Limb (tissue), 2 donors: ENCODE results near the gene EHBP1.

ENCODE experiments used
- DNase-seq, 2 donors: peaks; one replicate each; pipeline ENCODE4 v3.0.0-alpha.2; 2016; ENCODE audit errors: extremely low spot score in 2 of 2

EHBP1 gene

DNA sequence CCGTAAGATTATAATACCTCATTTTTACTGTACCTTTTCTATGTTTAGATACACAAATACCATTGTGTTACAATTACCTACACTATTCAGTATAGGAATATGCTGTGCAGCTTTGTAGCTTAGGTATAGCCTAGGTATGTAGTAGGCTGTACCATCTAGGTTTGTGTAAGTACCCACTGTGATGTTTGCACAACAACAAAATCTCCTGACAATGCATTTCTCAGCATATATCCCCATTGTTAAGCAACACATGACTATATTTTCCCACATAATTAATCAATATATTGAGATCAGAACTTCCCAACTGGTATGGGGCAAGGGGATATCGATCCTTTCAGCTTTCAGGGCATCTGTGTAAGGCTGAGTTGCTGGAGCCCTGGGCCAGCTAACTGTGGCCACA is 238.8 kb downstream of the EHBP1 start:
- no peak for DNase-seq

DNA sequence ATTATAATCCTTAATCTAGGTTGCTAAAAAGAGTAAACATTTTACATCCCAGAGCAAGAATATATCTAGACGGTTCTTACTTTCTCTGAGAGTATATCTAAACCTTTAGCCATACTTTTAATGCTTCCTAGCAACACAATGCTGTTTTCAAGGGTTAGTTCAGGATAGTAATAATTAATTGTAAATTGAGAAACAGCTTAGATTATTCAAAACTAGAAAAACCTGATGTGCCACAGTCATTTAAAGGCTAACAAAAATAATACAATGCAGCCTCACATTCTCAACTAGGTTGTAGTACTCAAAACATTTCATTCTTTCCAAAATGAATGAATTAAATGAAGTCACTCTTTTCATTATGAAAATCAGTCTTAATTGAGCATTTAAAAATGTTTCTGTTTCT is 241.9 kb downstream of the EHBP1 start:
- no peak for DNase-seq

DNA sequence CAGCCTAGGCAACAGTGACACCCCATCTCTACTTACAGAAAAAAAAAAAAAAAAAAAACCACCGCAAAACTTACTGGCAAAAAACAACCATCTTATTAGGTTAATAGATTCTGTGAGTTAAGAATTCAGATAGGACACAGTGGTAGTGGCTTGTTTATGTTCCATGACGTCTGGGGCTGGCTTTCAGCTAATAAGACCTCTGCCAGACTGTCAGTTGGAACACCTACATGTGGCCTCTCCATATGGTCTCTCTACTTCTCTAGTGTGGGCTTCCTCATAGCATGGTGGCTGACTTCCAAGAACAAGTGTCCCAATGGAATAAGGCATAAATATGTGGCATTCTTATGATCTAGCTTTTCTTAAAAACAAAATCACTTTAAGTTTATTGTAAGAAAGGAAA is 251.1 kb downstream of the EHBP1 start:
- no peak for DNase-seq

DNA sequence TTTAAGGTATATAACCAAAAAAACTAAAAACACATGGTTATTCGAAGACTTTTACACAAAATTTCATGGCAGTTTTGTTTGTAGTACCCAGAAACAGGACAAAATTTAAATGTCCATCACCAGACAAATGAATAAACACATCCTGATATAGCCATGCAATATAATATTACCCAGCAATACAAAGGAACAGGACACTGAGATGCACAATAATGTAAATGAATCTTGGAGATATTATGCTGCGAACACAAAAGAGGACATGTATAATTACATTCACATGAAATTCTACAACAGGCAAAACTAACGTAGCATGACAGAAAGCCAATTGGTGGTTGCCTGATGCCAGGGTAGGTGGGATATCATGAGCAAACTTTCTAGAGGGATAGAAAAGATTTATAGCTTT is 252.7 kb downstream of the EHBP1 start:
- DNase-seq: no peak

DNA sequence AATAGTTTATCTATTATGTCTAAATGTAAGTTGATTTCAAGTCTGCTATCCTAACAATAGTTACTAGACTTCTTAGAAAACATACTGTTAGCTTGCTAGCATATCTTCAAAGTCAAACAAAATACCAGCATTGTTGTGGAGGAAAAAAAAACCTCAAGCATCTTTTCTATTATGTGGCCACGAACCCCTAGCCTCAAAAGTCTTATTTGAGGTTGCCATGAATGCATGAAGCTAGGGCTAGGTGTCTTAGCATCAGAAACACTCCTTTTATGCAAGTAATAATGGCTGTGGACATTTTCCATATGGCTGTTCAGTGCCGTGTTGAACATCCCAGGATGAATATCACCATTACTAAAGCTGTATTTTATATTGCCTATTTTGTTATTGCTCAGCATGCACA is 258.5 kb downstream of the EHBP1 start:
- no peak for DNase-seq

DNA sequence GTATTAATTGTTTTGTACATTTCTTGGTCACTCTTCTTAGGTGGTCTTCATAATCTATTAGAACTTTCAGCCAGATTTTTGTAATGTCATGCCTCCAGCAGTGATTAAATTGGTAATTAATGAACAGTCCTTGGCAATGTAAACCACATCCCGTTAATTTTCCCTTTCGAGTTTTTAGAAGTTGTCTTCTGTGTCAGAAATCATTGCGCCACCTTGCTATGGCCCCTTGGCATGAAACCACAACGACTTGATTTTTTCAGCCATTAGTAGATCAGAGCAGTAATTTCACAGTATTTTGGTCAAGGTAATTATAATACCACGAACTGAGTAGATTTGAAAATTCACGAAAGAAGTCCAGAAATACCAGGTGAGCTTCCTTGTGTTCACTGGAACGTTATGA is 259.2 kb downstream of the EHBP1 start:
- DNase-seq: no peak

DNA sequence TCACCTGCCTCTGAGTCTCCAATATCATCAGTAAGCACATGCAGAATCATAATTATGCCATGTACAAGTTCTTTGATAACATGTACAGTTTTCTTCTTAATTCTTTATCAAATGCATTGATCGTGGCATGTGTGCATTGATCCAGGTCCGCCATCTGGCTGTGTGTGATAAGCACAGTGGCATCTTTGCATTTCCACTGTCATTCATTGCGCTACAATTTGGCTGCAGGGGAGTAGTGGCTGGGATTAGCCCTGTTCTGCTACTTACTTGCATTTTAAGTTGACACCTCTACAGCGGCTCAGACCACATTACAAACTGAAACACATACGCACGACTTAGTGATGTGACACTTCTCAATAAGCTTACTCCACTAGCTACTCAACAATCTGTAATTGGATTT is 261.5 kb downstream of the EHBP1 start:
- no peak for DNase-seq

DNA sequence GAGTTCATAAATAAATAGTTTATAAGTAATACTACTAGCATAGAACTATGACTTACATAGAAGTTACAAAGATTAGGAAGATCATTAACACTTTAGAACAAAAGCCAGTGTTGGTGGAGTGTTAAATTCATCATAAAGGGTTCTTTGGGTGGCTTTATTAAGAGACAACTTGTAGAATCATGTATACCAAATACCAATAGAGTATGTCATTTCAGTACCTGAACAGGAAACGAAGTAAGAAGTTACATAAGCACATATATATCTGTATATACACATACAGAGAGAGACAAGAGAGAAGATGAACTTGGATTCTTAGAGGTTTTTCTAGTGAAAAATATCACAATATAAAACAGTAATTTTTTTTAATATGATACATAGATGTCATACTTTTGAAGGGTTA is 262.7 kb downstream of the EHBP1 start:
- no peak for DNase-seq

DNA sequence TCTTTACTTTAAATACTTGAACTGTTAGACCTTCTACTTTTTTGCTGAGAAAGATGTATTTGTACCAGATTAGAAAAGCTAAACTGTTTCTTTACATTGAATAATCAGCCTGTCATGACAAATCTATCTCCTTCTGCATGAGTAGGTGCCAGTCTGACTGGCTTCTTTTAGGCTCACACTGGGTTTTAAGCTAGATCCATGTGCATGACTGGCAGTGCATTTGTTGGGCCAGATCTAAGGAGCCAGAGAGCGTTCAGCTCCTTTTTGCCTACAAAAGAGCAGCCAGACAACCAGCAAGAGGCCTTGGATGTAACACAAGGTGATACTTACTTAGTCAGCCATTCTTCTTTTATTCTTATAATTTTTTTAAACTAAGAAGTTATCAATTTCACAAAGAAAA is 263.2 kb downstream of the EHBP1 start:
- no peak for DNase-seq

DNA sequence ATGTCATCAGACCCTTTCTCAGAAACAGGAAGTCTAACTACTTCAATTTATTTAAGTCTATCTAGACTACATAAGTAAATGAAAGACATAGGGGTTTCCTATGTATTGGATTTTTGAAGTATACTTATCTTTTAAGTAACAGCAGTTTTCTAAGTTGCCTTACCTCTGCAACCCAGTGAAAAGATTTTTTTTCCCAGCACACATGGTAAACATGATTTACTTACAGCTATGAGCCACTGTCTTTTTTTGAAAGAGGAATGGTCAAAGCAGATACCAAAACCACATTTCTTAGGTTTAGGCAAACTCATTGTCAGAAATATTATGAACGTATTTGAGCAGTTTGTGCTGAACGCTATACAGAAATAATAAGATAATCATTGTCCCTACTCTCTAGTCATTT is 266.4 kb downstream of the EHBP1 start:
- DNase-seq: no peak

DNA sequence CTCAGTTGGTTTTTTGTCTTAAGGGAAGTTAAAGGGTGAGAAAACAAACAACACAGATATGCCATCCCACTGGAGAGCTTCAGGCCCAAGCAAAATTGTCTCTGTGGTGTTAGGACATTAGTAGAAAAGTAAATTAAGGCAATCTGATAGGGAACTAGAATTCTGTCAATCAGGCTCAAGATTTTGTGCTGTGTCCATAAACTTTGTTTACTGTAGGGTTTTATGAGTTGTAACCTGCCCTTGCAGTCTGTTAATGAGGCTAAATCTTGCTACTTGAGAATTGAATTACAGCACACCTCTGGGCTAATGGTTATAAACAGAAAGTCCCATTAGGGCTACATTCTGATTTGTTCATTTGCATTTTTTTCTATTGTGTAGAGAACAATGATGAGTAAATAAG is 267.1 kb downstream of the EHBP1 start:
- no peak for DNase-seq

DNA sequence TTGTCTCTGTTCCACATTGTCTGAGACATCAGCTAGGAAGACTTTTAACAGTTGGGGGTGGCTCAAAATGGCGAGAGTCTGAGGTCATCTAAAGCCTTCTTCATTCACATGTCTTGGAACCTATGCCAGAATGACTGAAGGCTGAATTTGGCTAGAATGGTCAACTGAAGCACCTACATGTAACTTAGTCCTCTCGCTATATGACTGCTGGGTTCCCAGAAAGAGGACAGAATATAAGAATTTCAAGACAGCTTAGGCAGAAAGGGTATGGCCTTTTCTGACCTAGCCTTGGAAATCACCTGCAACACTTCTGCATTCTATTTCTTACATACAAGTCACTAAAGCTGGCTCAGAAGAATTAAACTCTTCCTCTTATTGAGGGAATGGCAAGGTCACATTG is 269.5 kb downstream of the EHBP1 start:
- no peak for DNase-seq

DNA sequence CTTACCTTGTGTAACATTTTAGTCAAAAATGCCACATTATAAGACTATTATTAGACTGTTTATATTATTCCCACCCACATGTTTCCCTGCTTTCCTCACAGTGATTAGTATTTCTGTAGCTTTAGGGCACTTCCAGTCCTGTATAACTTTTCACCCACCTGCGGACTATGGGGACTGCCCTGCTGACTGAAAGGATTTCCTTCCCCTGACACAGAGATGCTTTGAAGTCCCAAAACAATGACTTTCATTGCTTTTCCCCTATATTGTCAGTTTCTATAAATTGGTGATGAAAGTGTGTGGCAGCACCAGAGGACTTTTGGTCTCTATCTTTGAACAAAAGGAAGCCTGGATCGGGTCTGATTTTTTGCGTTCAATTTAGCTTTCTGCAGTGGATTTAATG is 286.1 kb downstream of the EHBP1 start:
- DNase-seq: no peak

DNA sequence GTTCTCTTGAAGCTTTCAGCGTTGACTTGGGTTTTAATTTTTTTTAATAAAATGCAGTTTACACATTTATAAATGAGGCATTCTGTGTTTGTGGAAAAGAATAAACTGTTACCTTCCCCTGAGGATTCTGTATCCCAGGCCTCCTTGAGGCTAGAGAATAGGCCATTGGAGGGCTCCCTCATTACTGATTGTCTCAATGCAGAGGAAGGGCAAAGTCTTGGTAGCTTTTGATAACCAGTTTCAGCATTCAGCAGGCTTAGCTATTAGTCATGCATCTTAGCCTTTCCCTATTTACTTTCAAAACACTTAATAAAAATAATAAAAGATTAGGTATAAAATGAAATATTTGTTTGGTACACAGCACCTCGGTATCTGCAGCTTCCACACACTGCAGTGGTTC is 287.0 kb downstream of the EHBP1 start:
- DNase-seq: no peak

DNA sequence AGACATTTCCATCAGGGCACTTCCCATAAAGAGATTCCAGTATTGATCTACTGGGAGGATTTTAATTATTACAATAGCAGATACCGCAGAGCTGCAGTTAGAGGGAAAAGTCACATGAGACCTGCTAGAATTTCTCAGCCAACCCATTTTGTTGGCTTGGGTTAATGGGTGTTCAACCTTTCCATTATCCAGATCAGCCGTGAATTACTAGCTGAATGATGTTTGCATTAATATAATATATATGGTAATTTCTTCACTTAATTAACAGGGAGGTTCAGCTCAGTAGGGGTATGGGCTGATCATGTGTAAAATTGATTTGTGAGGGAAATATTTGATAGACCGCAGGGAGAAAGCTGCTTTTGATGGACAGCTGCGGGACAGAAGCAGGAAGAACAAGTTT is 288.7 kb downstream of the EHBP1 start:
- DNase-seq: no peak

DNA sequence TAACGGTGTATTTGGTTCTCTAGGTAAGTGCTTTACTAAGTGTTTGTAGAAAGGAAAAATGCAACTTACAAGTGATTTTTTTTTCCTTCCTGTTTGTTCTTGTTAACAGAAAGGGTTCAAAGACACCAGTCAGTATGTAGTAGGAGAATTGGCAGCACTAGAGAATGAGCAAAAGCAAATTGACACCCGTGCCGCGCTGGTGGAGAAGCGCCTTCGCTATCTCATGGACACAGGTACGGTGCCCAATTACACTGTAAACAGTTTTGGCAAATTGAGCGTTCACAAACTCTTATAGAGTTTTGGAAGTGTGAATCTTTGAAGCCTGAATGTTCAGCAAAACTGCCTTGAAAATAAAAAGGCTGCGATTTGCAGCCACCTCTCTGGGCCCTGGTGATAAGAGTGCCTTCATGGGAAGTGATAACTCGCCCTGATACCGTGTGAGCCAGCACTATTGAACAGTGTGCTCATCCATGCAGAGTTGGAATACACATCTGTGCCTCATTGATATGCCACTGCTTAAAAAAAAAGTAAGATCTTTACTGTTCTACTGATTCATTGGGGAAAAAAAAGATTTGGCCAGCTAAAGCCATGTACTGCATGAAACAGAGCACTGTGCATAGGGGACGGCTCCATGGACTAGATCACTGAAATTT is 291.1 kb downstream of the EHBP1 start:
- no peak for DNase-seq

DNA sequence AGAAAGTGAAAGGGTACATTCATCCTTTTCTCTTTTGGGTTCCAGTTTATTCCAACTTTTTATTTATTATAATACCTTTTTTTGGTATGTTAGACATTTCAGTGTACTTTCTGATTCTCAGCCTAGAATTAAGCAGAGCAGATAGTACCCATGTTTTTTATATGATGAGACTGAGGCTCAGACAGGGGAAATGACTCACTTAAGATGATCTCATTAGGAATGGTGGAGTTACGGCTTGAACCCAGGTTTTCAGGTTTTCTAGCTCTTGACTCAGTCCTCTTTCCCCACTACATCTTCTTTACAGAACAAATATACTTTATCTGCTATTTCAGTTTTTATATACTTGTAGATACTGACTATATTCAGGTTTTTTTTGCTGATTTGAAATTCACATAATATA is 293.4 kb downstream of the EHBP1 start:
- no peak for DNase-seq

DNA sequence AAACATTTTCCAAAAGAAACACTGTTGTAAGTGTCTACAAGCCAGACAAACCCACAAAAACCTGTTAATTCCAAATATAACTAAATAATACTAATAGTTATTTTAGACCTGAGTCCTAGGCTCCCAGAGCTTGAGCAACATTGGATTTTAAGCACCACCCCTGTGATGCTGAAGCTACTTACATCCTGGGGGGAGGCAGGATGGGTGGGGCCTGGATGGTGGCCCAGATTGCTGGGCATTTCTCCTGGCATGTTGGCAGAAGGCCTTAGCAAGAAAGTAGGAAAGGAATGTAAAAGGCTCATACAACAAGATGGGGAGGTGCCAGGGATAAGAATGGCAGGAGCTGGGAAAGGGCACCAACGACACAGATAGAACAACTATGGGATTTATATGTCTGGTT is 294.4 kb downstream of the EHBP1 start:
- DNase-seq: no peak

DNA sequence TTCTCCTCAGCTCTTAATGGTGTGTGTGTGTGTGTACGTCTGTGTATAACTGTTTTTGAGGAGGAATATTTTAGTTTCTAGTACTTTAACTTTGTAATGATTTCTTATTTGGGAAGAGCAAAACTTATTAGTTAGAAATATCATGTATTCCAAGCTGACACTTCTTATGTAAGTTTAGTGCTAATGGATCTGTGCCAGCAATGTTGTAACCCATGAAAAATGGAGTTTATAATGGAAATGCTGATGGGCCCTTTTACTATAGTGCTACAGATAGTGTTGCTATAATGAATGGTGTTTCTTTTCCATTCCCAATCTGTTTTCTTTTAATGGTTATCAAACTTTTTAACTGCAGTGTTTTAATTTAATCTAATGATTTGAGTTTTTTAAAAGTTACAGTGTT is 295.3 kb downstream of the EHBP1 start:
- DNase-seq: no peak

DNA sequence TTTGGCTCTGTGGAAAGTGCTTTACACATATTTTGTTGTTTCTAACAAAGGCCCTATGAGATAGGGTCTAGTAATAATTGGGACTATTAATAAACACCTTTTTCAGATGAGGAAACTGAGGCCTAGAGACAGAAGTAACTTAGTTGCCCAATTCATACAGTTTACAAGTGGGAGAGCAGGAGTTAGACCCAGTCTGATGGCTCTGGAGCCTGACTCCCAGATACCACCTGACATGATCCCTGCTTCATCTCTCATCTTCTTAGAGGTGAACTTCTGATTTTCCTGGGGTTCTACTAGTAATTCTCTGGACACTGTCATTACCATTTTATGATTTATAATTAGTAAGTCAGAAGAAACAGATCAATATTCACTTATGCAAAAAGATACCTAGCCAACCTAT is 296.1 kb downstream of the EHBP1 start:
- no peak for DNase-seq

DNA sequence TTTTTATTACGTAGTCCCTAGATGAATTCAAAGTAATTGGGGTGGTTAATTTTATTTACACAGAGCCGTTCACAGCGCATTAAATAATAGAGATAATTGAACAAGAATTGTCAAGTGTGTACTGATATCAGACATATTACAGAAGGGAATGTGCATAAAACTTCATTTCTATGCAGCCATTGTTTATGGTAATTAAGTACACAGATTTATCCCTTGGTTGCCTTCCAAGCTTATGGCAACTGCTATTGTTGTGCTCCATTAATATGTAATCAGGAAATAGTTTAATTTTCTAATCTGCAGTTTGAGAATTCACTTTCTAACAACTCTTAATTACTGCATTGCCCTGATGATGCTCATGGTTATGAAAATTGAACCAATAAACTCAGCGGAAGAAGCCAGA is 297.8 kb downstream of the EHBP1 start:
- no peak for DNase-seq

DNA sequence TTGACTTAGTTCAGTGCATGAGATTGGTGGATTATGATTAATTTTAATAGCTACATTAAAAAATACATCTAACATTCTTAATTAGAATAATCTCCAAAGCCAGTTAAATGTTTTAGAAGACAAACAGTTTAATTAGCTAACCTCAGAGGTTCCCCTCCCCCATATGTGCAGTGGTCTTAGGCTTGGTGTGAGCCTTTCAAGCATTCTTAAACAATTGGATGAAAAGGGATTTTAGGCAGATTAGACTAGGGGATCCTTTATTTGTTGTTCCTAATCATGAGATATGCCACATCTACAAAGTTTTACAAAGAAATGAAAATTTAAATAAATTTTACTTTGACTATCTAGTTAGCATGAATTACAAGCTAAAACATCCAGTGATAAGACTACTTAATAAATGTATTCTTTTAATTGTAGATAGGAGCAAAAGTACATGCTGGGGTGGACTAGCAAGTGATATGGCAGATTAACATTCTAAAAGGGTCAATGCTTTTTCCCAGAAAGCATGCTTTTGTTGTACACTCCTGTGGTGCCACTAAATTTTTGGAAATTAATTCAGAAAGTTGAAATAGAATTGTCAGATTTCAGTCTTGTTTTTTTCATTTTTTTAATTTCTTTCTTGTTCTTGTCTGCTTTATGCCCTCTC is 302.4 kb downstream of the EHBP1 start:
- no peak for DNase-seq

DNA sequence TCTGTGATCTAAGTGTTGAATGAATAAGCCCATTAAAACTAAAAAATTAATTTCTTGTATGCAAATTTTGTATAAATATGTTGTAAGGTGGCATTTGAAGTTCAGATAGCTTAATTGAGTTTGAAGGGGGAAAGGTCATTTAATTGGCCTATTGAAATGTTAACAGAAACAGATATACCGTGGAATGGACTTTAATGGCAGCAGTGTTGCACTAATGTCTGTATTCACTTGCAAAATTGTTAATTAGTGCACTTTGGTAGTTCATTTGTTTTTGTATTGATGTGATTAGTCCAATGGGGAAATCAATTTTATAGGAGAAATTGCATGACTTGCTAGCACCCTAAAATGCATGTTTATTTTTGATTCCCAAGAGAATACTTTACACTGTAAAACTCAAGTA is 303.3 kb downstream of the EHBP1 start:
- DNase-seq: no peak

DNA sequence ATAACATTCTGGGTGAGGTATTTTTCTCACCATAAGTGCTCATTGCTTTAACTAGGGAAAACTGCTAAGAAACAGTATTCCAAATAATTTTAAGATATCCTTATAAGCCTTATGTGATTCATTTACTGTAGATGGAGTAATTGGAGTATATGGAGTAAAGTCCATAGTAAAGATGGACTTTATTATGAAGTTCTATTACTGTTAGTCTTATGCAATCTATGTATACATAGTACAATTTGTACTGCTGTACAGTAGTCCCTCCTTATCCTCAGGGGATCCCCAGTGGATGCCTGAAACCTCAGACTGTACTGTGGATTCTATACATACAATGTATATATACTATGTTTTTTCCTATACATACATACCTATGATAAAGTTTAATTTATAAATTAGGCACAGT is 304.0 kb downstream of the EHBP1 start:
- no peak for DNase-seq
